Peyer's patch (tissue), 4 donors: ENCODE results near the gene FER. TPM values are rescaled to one million over a fixed set of nuclear protein-coding genes. Genes with fewer than 3 reads are reported as not detected.

Source experiments
- DNase-seq, 3 donors: peaks; one replicate each; pipeline ENCODE4 v3.0.0-alpha.2; 2017 to 2019
- H3K27ac ChIP-seq, 4 donors: fragments of 200-600 bp; sonication (generic); one replicate each; pipeline ENCODE4 v1.5.1; 2016 to 2019
- H3K27me3 ChIP-seq, 2 donors: fragments of 200-600 bp; sonication (generic); one replicate each; pipeline ENCODE4 v1.5.1; 2019
- H3K36me3 ChIP-seq, 3 donors: fragments of 200-600 bp; sonication (generic); one replicate each; pipeline ENCODE4 v1.5.1; 2016 to 2019
- H3K4me1 ChIP-seq, 4 donors: fragments of 200-600 bp; sonication (generic); one replicate each; pipeline ENCODE4 v1.5.1; 2016 to 2019
- H3K4me3 ChIP-seq, 4 donors: fragments of 200-600 bp; sonication (generic); 1 replicate in 3 of 4; 2 replicates in 1 of 4; pipeline ENCODE4 v1.5.1; 2016 to 2019; ENCODE audit warnings: mild to moderate bottlenecking in 1 of 4
- H3K9me3 ChIP-seq, 4 donors: fragments of 200-600 bp; sonication (generic); one replicate each; pipeline ENCODE4 v1.5.1; 2016 to 2019; ENCODE audit warnings: mild to moderate bottlenecking in 1 of 4
- CTCF ChIP-seq, 6 experiments: fragments of 450-650 bp in 4 of 6; fragments of 200-600 bp in 2 of 6; sonication (generic) in 1 of 6; IDR thresholded peaks; one replicate each; pipeline ENCODE4 v1.5.1; 2017 to 2019; ENCODE audit warnings: antibody characterized with exemption in 6 of 6, mild to moderate bottlenecking in 3 of 6, moderate library complexity in 1 of 6
- POLR2A ChIP-seq, 2 donors: fragments of 450-650 bp; IDR thresholded peaks; one replicate each; pipeline ENCODE4 v1.5.1; 2017; ENCODE audit warnings: antibody characterized with exemption in 2 of 2, mild to moderate bottlenecking in 2 of 2, moderate library complexity in 2 of 2
- total RNA-seq, 4 donors: library from RNA; depleted of rRNA; stranded (reverse); fragments of >200 nt; gene quantifications; one replicate each; pipeline ENCODE4 v1.1.0, GENCODE V29; 2016

FER gene
- total RNA-seq, 4 donors from 2014 or later: 8.4 to 104 (median 12.5) TPM

- no peak for DNase-seq
- no peaks in the 10 kb centered on the region for H3K9me3 ChIP-seq
- TF ChIP-seq CTCF (IDR thresholded peaks at IDR 0.05) (no peak), POLR2A (IDR thresholded peaks at IDR 0.05) (no peak)
- H3K4me1 ChIP-seq: peaks cover 0 to 7% (median 0%) of the 10 kb centered on the region in 4 donors
- H3K36me3 ChIP-seq: no peaks in the 10 kb centered on the region
- peak overlapping the region in 1 of 4 donors; percentile 29 for H3K4me3 ChIP-seq
- no peaks in the 10 kb centered on the region for H3K27me3 ChIP-seq
- H3K27ac ChIP-seq: peak overlapping the region in 3 of 4 donors; percentile 15 to 71 (median 43)
Measured at GRCh38 chr5:109080481-109080880, 332.8 kb downstream of the FER start.

- DNase-seq: no peak
- Histone ChIP-seq H3K4me1 (peaks cover 0 to 7% (median 0%) of the 10 kb centered on the region in 4 donors), H3K9me3 (no peaks in the 10 kb centered on the region), H3K4me3 (peak overlapping the region in 1 of 4 donors; percentile 29), H3K36me3 (no peaks in the 10 kb centered on the region), H3K27me3 (no peaks in the 10 kb centered on the region), H3K27ac (peak overlapping the region in 3 of 4 donors; percentile 15 to 71 (median 43))
- TF ChIP-seq CTCF (IDR thresholded peaks at IDR 0.05): no peak
- no peak for TF ChIP-seq POLR2A (IDR thresholded peaks at IDR 0.05)
Measured at GRCh38 chr5:109080896-109081295, 333.2 kb downstream of the FER start.

- peaks cover 0 to 7% (median 0%) of the 10 kb centered on the region in 4 donors for H3K4me1 ChIP-seq
- H3K27me3 ChIP-seq: no peaks in the 10 kb centered on the region
- H3K27ac ChIP-seq: no peak overlapping the region
- no peak overlapping the region for H3K4me3 ChIP-seq
- H3K9me3 ChIP-seq: no peaks in the 10 kb centered on the region
- no peaks in the 10 kb centered on the region for H3K36me3 ChIP-seq
- no peak for TF ChIP-seq POLR2A (IDR thresholded peaks at IDR 0.05)
- TF ChIP-seq CTCF (IDR thresholded peaks at IDR 0.05): no peak
- DNase-seq: no peak
Measured at GRCh38 chr5:109083937-109084336, 336.2 kb downstream of the FER start.

- TF ChIP-seq CTCF (IDR thresholded peaks at IDR 0.05): no peak
- no peak for TF ChIP-seq POLR2A (IDR thresholded peaks at IDR 0.05)
- Histone ChIP-seq H3K27me3 (no peaks in the 10 kb centered on the region), H3K9me3 (no peaks in the 10 kb centered on the region), H3K27ac (no peak overlapping the region), H3K36me3 (no peaks in the 10 kb centered on the region), H3K4me1 (no peaks in the 10 kb centered on the region), H3K4me3 (no peak overlapping the region)
- no peak for DNase-seq
Measured at GRCh38 chr5:109089191-109089590, 341.5 kb downstream of the FER start.

- Histone ChIP-seq H3K36me3 (no peaks in the 10 kb centered on the region), H3K4me1 (no peaks in the 10 kb centered on the region), H3K4me3 (no peak overlapping the region), H3K27ac (no peak overlapping the region), H3K27me3 (no peaks in the 10 kb centered on the region), H3K9me3 (no peaks in the 10 kb centered on the region)
- TF ChIP-seq CTCF (IDR thresholded peaks at IDR 0.05): no peak
- TF ChIP-seq POLR2A (IDR thresholded peaks at IDR 0.05): no peak
- DNase-seq: no peak
Measured at GRCh38 chr5:109099081-109099480, 351.4 kb downstream of the FER start.

GRCh38 chr5:109100971-109101370, 353.3 kb downstream of the FER start:
- no peaks in the 10 kb centered on the region for H3K27me3 ChIP-seq

More at GRCh38 chr5:109100971-109101370, 353.3 kb downstream of the FER start:
- Histone ChIP-seq H3K9me3 (no peaks in the 10 kb centered on the region), H3K27ac (no peak overlapping the region), H3K4me3 (no peak overlapping the region), H3K4me1 (no peaks in the 10 kb centered on the region), H3K36me3 (no peaks in the 10 kb centered on the region)
- DNase-seq: no peak
- TF ChIP-seq POLR2A (IDR thresholded peaks at IDR 0.05) (no peak), CTCF (IDR thresholded peaks at IDR 0.05) (no peak)
